ENCODE measurements around the gene FZD1. TPM values are rescaled to one million over a fixed set of nuclear protein-coding genes. Genes with fewer than 3 reads are reported as not detected.
"Not testable (repeated sequence)": the region's sequence is repeated elsewhere in the genome, so short reads cannot be mapped to it uniquely, and the experiment has no call there.

The FZD1 gene
- total RNA-seq, 1 donor from 2014 or later: 3.6 TPM

- no peak for DNase-seq
These were observed 35.9 kb downstream of the FZD1 start for GRCh38 chr7:91299952-91300775.

GRCh38 chr7:91302794-91303193 is 38.6 kb downstream of the FZD1 start:
- DNase-seq: no peak

- no peak for DNase-seq
These were observed 42.0 kb downstream of the FZD1 start for GRCh38 chr7:91306266-91306665.

GRCh38 chr7:91307467-91307866 is 43.2 kb downstream of the FZD1 start:
- DNase-seq: no peak

GRCh38 chr7:91308191-91308590 is 44.0 kb downstream of the FZD1 start:
- not testable (repeated sequence) for DNase-seq

- DNase-seq: no peak
These were observed 46.7 kb downstream of the FZD1 start for GRCh38 chr7:91310830-91311460.

GRCh38 chr7:91311839-91312238 is 47.6 kb downstream of the FZD1 start:
- no peak for DNase-seq

GRCh38 chr7:91313113-91313512 is 48.9 kb downstream of the FZD1 start:
- DNase-seq: no peak

- no peak for DNase-seq
These were observed 50.5 kb downstream of the FZD1 start for GRCh38 chr7:91314591-91315323.

- DNase-seq: no peak
These were observed 52.2 kb downstream of the FZD1 start for GRCh38 chr7:91316426-91316825.

GRCh38 chr7:91319351-91319750 is 55.1 kb downstream of the FZD1 start:
- no peak for DNase-seq

GRCh38 chr7:91320366-91321078 is 56.3 kb downstream of the FZD1 start:
- no peak for DNase-seq

All from dermis blood vessel endothelial cell (primary cell).